RPMI8226 (cell line): Measurements from ENCODE around the gene LCLAT1.

Experiments
- DNase-seq: peaks from one replicate; pipeline ENCODE4 v3.0.0-alpha.2; 2015

LCLAT1 gene

GRCh38 chr2:30649828-30650227, 202.8 kb downstream of the LCLAT1 start:
- DNase-seq: no peak

DNA sequence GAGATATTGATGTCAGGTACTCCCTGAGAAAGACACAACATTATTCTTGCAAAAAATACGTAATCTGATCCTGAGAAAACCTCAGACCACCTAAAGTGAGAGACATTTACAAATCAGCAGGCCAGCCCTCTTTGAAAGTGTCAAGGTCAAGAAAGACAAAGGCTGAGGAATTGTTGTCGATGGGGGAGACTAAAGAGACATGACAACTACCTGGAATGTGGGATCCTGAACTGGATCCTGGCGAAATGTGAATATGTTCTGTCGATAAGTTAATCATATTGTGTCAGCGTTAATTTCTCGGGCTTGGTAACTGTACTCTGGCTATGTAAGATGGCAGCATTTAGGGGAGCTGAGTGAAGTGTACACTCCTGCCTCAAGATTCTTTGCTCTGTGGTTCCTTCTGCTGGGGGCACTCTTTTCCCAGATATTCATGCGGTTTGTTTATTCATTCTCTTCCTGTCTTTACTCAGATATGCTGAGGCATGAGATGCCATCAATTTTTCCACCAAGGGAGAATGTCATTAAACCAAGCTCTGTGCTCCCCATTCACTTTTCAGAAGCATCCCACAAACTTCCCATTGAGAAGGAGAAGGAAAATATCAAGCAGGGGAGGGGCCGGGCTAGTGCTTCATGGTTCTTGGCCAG, 205.3 kb downstream of the LCLAT1 start:
- DNase-seq: no peak

GRCh38 chr2:30653847-30654246, 206.8 kb downstream of the LCLAT1 start:
- DNase-seq: no peak

DNA sequence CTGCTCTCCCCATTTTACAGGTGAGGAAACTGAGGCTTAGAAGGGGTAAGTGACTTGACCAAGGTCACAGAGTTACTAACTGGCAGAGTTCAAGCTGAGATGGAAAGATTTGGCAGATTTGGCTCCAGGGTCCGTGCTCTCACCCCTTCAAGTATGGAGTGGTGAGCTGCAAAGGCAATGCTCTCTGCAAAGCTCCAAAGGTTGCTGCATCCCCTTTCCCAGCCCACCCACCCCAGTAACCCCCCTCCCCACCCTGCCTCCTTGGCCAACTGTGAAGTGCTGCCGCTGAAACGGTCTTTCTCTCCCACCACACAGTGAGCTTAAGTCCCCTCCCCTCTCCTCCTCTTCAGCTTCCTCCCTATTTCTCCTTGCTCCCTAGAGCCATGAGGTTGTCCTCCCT, 207.4 kb downstream of the LCLAT1 start:
- no peak for DNase-seq

- DNase-seq: no peak
Observed at GRCh38 chr2:30655211-30655610, 208.2 kb downstream of the LCLAT1 start.

GRCh38 chr2:30655660-30656059, 208.6 kb downstream of the LCLAT1 start:
- no peak for DNase-seq

DNA sequence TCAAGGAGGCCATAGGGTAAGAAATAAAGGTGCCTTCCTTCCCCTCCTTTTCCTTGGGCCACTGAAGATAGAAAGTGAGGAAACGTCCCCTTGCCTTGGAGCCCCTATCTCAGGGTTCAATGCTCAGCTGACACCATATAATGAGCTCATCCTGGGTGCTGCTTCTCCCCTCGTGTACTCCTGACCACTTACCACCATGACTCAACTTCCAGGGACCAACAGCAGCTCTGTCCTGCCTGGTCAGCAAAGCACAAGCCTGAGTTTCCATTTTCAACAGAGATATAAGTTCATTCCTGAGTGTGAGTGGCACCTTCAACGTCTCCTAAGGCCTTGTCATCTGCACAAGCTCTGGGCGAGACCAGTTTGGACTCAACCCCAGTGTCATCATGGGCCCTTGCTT, 209.0 kb downstream of the LCLAT1 start:
- no peak for DNase-seq

DNA sequence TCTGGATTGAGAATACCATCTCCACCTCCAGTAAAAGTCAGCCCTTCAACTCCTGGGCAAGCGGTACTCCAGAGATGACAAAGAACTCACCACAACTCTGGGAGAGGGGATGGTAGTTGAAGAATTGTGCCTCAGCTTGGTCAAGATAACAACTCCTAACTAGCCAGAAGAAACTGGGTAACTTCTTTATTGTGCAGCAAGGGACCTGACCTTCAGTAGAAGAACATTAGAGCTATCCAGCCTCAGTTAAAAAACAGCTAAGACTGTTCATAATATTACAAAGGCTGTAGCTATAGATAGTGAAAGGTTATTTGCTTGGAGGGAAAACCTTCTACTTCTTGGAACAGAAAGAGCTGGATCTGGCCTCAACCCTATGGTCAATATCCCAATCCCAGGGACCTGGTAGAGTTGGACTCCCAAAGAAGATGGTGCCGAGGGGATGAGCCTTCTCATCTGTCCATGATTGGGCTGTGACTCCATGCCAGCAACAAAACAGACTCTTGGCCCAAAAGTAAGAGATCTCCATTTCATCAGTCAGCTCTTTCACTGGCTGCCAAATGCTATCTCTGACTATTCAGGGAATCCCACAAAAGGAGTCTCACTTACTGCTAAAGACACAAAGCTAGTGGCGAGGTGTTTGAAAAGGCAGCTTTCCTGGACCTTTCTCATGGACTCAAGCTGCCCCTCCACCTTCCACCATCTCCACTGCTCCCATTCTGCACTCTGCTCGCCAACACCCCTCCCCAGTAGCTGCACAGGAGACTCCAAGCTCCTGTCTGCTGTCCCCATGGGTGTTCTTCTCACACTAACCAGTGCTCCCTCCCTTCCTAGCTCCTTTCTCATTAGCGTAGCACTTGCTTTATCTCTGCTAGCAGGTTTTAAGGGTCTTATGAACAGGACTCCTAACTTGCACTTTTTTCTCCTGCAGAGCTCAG, 214.4 kb downstream of the LCLAT1 start:
- no peak for DNase-seq

DNA sequence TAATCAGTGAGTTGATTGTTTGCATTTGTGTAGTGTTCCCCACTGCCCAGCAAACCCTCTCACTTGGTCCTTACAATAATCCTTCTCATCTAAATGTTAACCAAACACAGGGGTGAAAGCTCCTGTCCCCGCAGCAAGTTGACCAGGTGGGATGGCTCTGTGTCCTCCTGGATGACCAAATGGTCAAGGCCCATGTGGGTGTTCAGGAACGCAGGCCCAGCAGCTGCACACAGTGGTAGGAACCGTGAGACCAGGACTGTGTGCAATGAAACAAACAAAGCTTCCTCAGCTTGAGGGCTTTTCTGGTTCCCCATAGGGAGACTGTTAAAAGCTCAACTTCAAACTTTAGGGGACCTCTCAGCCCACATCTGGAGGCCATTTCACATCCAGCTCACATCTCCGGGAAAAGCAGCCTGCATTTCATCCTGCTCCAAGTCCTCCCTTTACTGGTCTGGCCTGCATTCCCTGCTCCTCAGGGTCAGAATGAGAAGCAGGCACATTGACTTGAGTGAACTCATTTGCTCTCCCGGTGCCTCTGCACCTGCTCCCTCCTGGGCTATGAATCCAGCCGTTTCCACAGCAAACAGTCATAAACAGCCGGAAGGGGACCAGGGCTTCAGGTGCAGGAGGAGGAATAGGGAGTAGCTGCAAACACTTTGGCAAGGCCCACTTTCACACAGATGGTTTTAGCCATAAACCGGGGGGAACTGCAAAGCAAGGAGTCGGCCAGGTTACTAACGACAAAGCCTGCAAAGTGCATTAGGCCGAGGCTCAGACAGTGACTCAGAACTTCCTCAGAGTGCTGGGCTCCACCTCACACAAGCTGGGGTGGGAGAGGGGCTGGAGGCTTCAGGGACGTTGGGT, 215.5 kb downstream of the LCLAT1 start:
- peak; percentile 87 for DNase-seq

GRCh38 chr2:30663321-30663720, 216.3 kb downstream of the LCLAT1 start:
- no peak for DNase-seq

DNA sequence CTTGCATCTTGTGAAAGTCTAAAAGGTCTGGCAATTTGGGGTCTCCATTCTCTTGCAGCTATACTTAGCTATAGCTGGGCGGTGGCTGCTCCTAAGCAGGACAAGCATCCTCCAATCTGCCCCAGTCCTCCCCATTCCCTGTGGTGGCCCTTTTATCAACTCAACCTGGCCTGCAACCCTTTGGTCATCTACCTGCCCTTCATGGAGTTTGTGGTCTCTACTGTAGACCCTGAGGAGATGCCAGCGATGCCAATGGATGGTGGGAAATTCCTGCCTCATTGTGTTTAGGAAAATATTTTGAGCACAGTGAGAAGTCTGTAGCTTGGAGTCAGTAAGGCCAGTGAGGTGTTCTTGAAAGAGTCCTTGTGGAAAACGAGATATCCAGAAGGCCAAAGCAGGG, 216.8 kb downstream of the LCLAT1 start:
- no peak for DNase-seq

DNA sequence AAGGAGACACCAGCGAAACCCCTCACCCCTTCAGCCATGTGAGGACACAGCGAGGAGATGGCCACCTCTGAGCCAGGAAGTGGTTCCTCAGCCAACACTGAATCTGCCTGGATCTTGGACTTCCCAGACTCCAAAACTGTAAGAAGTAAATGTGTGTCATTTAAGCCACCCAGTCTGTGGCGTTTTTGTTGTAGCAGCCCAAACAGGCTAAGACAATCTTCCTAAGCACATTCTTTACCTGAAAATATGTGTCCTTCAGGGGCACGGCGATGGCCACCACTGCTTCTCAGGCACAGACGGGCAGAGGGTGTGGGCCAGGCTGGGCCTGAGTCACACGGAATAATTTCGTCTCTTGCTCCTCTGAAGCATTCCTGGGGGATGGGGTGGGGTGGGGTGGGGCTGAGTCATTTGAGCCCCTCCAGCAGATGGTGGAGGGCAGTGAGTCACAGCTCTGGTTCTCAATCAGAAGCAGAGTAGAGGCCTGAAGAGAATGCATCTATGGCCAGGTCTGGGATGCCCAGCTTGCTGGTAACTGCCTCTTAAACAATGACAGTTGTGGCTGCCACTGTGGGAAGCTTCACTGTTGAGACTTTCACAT, 217.8 kb downstream of the LCLAT1 start:
- DNase-seq: no peak

GRCh38 chr2:30665761-30666265, 218.8 kb downstream of the LCLAT1 start:
- no peak for DNase-seq

DNA sequence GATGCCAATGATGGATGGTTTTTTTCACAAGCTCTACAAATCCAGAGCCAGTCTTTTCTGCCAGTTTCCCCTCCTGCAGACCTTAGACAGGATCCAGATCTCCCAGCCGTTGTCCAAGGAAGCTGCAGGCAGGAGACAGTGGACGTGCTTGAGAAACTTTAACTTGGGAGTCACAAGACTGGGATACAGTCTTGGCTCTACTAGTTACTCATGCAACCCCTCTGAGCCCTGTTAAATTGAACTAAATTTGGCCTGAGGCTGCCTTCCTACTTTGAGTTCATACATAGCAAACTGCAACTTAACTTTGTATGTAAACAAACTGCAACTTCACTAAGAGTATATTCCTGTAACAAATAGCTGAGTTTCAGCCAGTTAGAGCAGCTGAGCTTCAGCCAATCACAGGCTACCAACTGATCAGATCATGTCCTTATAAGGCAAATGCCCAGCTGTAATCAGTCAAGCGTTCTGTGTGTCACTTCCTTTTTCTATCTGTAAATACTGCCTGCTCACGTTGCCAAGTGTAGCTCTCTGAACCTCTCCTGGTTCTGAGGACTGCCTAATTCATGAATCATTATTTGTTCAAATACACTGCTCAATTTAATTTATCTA, 219.3 kb downstream of the LCLAT1 start:
- DNase-seq: peak; percentile 43

- no peak for DNase-seq
Observed at GRCh38 chr2:30670453-30670852, 223.4 kb downstream of the LCLAT1 start.

DNA sequence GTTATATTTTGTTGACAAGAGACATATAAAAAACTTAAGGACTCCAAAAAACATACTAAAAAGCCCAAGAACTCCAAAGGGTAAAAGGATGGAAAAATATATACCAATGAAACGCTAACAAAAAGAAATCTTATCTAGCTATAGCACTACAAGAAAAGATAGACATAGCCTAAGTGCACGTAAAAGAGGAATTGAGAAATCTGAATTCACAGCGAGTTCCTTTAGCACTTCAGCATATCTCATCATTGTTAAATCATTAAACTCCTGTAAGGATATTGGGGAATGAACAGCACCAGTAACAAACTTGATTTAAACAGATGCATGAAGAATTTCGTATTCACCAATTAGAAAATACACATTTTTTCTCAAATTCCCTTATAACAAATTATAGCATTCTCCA, 226.1 kb downstream of the LCLAT1 start:
- DNase-seq: no peak

DNA sequence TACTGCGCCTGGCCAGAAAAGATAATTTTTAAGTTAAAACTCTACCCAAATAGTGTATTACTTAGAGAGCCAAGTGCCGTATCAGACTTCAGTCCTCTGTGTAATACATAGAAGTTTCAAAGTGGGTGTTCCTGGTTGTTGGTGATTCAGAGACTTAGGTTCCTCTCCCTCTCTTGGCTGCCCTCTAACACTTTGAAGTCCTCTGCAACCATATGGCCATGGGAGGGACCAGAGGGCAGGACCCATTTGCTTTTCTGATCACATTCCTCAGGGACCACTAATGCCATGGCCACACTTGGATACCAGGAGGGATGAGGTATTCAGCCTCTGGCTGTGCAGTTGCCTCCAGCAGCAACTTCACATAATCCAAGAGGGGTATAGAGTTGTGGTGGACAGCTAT, 228.7 kb downstream of the LCLAT1 start:
- no peak for DNase-seq

GRCh38 chr2:30677231-30677630, 230.2 kb downstream of the LCLAT1 start:
- no peak for DNase-seq

GRCh38 chr2:30677861-30678385, 230.9 kb downstream of the LCLAT1 start:
- no peak for DNase-seq

- DNase-seq: no peak
Observed at GRCh38 chr2:30678410-30679137, 231.5 kb downstream of the LCLAT1 start.

GRCh38 chr2:30679426-30680088, 232.5 kb downstream of the LCLAT1 start:
- DNase-seq: no peak
